ENCODE data around the gene CDH19. TPM values are rescaled to one million over a fixed set of nuclear protein-coding genes. Genes with fewer than 3 reads are reported as not detected.
A peak's percentile ranks its signal among the peaks of the same experiment; 100 is the strongest.

Gene CDH19
- total RNA-seq, 2 donors from 2014 or later = 1.3 to 3.9 TPM

DNA sequence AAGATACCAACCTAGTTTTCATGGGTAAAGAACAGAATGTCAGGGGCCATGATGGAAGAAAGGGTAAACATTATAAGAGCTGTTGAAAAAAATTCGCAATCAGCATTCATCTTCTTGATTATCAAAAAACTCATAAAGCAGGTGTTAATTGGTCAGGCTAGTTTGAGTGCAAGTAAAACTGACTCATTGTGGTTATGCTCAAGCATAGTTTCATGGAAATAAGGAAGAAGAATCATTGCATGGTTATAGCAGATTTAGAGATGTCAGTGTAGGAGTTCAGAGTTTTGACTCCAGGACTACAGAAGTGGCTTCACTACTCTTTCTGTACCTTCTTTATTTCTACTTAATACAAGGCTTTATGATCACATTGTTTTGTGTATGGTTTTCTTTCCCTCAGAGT lies 26.9 kb upstream of the CDH19 start:
- no peak for ATAC-seq
- no peak for TF ChIP-seq POLR2A (IDR thresholded peaks at IDR 0.05)
- TF ChIP-seq, protein P1, sequence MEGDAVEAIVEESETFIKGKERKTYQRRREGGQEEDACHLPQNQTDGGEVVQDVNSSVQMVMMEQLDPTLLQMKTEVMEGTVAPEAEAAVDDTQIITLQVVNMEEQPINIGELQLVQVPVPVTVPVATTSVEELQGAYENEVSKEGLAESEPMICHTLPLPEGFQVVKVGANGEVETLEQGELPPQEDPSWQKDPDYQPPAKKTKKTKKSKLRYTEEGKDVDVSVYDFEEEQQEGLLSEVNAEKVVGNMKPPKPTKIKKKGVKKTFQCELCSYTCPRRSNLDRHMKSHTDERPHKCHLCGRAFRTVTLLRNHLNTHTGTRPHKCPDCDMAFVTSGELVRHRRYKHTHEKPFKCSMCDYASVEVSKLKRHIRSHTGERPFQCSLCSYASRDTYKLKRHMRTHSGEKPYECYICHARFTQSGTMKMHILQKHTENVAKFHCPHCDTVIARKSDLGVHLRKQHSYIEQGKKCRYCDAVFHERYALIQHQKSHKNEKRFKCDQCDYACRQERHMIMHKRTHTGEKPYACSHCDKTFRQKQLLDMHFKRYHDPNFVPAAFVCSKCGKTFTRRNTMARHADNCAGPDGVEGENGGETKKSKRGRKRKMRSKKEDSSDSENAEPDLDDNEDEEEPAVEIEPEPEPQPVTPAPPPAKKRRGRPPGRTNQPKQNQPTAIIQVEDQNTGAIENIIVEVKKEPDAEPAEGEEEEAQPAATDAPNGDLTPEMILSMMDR (IDR thresholded peaks at IDR 0.05) = no peak
- Histone ChIP-seq H3K36me3 (replicated peaks in 1 of 2; ENCODE audit: insufficient read depth in 1 of 2, low read depth in 2 of 2) (no peaks in the 10 kb centered on the region), H3K27ac (no peak overlapping the region), H3K4me1 (no peaks in the 10 kb centered on the region), H3K4me3 (no peak overlapping the region), H3K27me3 (no peaks in the 10 kb centered on the region), H3K9me3 (no peaks in the 10 kb centered on the region)
- intact Hi-C loops (cut with DNase I) = no loop called here
- DNase-seq = no peak
- WGBS, 2 donors = 60 to 77% methylated on average over 1 of the region's 1 CpG

GRCh38 chr18:66623821-66624220 lies 19.9 kb upstream of the CDH19 start:
- H3K9me3 ChIP-seq = no peaks in the 10 kb centered on the region
- H3K27me3 ChIP-seq = no peaks in the 10 kb centered on the region
- no peak for ATAC-seq
- H3K4me3 ChIP-seq = no peak overlapping the region
- no peaks in the 10 kb centered on the region for H3K4me1 ChIP-seq
- DNase-seq = no peak
- no peak overlapping the region for H3K27ac ChIP-seq
- TF ChIP-seq, protein P1 (IDR thresholded peaks at IDR 0.05) = no peak
- TF ChIP-seq POLR2A (IDR thresholded peaks at IDR 0.05) = no peak
- H3K36me3 ChIP-seq (replicated peaks in 1 of 2; ENCODE audit: insufficient read depth in 1 of 2, low read depth in 2 of 2) = no peaks in the 10 kb centered on the region
- 64 to 71% methylated on average over 1 of the region's 1 CpG for WGBS, 2 donors
- intact Hi-C loops (cut with DNase I) = no loop called here

DNA sequence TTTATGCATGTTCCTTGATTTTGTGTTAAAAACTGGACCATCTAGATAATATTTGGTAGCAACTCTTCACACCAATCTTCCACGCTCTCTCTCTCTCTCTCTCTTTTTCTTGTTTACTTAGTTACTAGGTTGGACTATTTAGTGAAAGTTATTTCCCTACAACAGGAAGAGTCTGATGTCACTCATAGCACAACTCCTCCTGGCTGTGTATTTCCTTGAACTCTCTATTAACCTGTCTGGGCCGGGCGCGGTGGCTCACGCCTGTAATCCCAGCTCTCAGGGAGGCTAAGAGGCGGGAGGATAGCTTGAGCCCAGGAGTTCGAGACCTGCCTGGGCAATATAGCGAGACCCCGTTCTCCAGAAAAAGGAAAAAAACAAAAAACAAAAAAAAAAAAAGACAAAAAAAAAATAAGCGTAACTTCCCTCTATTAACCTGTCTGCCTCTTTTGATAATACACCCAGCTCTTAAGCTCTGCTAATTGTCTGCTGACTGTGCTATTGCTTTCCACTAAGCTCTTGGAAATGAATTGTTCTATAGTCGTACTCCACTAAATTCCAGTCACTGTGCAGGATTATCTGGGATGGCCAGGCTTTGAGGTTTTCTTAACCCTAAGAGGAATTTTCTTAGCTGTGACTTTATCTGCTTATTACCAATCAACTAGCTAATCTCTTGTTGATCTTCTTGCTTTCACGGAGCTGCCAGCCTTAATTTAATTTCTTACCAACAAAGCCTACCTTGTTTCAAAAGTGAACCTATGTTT lies 18.1 kb upstream of the CDH19 start:
- ATAC-seq (no peak), DNase-seq (no peak)
- Histone ChIP-seq H3K36me3 (replicated peaks in 1 of 2; ENCODE audit: insufficient read depth in 1 of 2, low read depth in 2 of 2) (no peaks in the 10 kb centered on the region), H3K27ac (no peak overlapping the region), H3K9me3 (no peaks in the 10 kb centered on the region), H3K27me3 (no peaks in the 10 kb centered on the region), H3K4me3 (no peak overlapping the region), H3K4me1 (no peaks in the 10 kb centered on the region)
- intact Hi-C loops (cut with DNase I) = no loop called here
- TF ChIP-seq POLR2A (IDR thresholded peaks at IDR 0.05) = no peak
- TF ChIP-seq, protein P1 (IDR thresholded peaks at IDR 0.05) = no peak
- WGBS, 2 donors = 84 to 87% methylated on average over 12 of the region's 12 CpGs

GRCh38 chr18:66616523-66616983 lies 12.7 kb upstream of the CDH19 start:
- no peaks in the 10 kb centered on the region for H3K9me3 ChIP-seq
- H3K27me3 ChIP-seq = no peaks in the 10 kb centered on the region
- no peak overlapping the region for H3K4me3 ChIP-seq
- TF ChIP-seq, protein P1 (IDR thresholded peaks at IDR 0.05) = peak in 1 of 7 experiments; percentile 18
- no peak for TF ChIP-seq POLR2A (IDR thresholded peaks at IDR 0.05)
- no peaks in the 10 kb centered on the region for H3K4me1 ChIP-seq
- no peaks in the 10 kb centered on the region for H3K36me3 ChIP-seq (replicated peaks in 1 of 2; ENCODE audit: insufficient read depth in 1 of 2, low read depth in 2 of 2)
- DNase-seq = peak in 1 of 4 donors; percentile 6
- intact Hi-C loops (cut with DNase I) = no loop called here
- ATAC-seq = peak; percentile 21
- H3K27ac ChIP-seq = no peak overlapping the region
- 47 to 66% methylated on average over 2 to 4 of the region's 4 CpGs for WGBS, 2 donors

- Histone ChIP-seq H3K4me1 (no peaks in the 10 kb centered on the region), H3K9me3 (no peaks in the 10 kb centered on the region), H3K36me3 (replicated peaks in 1 of 2; ENCODE audit: insufficient read depth in 1 of 2, low read depth in 2 of 2) (no peaks in the 10 kb centered on the region), H3K27me3 (no peaks in the 10 kb centered on the region), H3K27ac (no peak overlapping the region), H3K4me3 (no peak overlapping the region)
- DNase-seq = no peak
- intact Hi-C loops (cut with DNase I) = no loop called here
- ATAC-seq = no peak
- no peak for TF ChIP-seq POLR2A (IDR thresholded peaks at IDR 0.05)
- TF ChIP-seq, protein P1 (IDR thresholded peaks at IDR 0.05) = no peak
Measured at GRCh38 chr18:66615176-66615575, 11.3 kb upstream of the CDH19 start.
